OCI-LY1 (cell line): ENCODE measurements around the gene BLM.

Experiments used
- EZH2 ChIP-seq: fragments of 200-600 bp; sonication (generic), shearing (Covaris generic); IDR thresholded peaks from 2 replicates; pipeline ENCODE4 v1.8.0; 2017; ENCODE audit warnings: borderline replicate concordance, mixed run types, mild to moderate bottlenecking, antibody characterized with exemption, low read length, moderate library complexity, mixed read lengths
- TF ChIP-seq, protein P1 (sequence below): fragments of 200-600 bp; sonication (generic), shearing (Covaris generic); IDR thresholded peaks from 2 replicates; pipeline ENCODE4 v1.5.1; 2017; ENCODE audit warnings: mild to moderate bottlenecking, antibody characterized with exemption, low read length, moderate library complexity, mixed read lengths

DNA sequence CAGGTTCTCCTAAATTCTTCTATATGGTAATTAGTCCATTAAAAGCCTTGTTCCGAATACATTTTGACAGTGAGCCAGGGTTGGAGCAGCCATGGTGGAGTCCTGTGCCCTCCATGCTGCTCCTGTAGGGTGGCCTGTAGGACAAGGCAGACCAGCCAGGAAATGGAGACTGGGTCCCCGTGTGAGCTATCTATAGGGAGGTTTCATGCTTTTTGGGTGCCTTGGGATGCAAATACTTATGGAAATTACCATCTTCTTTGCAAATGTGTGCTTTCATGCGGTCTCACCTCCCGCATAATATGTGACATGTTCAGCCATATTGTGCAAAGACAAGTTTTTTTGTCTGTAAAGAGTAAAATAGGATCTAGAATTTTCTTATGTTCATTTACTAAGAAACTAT lies 93.2 kb downstream of the BLM start:
- TF ChIP-seq, protein P1, sequence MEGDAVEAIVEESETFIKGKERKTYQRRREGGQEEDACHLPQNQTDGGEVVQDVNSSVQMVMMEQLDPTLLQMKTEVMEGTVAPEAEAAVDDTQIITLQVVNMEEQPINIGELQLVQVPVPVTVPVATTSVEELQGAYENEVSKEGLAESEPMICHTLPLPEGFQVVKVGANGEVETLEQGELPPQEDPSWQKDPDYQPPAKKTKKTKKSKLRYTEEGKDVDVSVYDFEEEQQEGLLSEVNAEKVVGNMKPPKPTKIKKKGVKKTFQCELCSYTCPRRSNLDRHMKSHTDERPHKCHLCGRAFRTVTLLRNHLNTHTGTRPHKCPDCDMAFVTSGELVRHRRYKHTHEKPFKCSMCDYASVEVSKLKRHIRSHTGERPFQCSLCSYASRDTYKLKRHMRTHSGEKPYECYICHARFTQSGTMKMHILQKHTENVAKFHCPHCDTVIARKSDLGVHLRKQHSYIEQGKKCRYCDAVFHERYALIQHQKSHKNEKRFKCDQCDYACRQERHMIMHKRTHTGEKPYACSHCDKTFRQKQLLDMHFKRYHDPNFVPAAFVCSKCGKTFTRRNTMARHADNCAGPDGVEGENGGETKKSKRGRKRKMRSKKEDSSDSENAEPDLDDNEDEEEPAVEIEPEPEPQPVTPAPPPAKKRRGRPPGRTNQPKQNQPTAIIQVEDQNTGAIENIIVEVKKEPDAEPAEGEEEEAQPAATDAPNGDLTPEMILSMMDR: no peak
- TF ChIP-seq EZH2: no peak
